ENCODE measurements around the gene MRPL41.

MRPL41 gene

DNA sequence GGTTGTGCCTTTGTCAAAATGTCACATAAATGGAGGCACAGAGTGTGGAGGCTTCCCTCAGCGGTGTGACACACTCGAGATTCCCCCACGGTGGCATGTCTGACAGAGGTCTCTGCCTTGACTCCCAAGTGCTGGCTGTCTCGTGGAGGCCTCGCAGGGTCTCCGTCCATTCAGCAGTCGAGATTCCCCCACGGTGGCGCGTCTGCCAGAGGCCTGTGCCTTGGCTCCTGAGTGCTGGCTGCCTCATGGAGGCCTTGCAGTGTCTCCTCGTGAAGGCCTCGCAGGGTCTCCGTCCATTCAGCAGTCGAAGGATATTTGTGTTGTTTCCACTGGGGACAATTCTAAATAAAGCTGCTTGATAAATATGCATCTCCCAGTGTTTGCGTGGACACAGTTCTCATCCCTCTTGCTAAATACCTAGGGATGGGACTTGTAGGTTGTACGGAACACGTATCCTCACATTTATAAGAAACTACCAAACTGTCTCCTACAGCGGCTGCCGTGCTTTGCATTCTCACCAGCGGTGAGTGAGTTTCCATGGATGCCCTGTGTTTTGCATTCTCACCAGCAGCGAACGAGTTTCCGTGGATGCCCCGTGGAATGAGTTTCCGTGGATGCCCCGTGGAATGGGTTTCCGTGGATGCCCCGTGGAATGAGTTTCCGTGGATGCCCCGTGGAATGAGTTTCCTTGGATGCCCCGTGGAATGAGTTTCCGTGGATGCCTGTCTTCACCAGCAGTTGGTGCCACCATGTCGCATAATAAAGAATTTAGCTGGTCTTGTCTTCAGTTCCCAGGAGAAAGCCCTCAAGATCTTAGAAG, 27.3 kb upstream of the MRPL41 start:
- TF ChIP-seq CTCF (IDR thresholded peaks at IDR 0.05; ENCODE audit: borderline replicate concordance, extremely low read depth, low read length, poor library complexity, severe bottlenecking) (no peak), EZH2 (IDR thresholded peaks at IDR 0.05; ENCODE audit: borderline replicate concordance, low read depth, low read length, severe bottlenecking) (no peak)
- H3K4me2 ChIP-seq (ENCODE audit: insufficient read depth, low read length): no peak overlapping the region
- no peaks in the 10 kb centered on the region for H3K4me1 ChIP-seq (ENCODE audit: insufficient read depth, low read length)
- no peaks in the 10 kb centered on the region for H3K36me3 ChIP-seq (ENCODE audit: insufficient read depth, low read length)
- H3K79me2 ChIP-seq (ENCODE audit: insufficient read depth, low read length): no peaks in the 10 kb centered on the region
- no peaks in the 10 kb centered on the region for H3K27me3 ChIP-seq (ENCODE audit: insufficient read depth, low read length, poor library complexity)
- no peak overlapping the region for H3K9ac ChIP-seq (ENCODE audit: low read depth, low read length)
- DNase-seq: no peak
- H2AFZ ChIP-seq (ENCODE audit: low read depth, low read length): no peak overlapping the region
- no peaks in the 10 kb centered on the region; the same call in 1 of the 2 replicates for H4K20me1 ChIP-seq (ENCODE audit: insufficient read depth, low read length)
- no peak overlapping the region for H3K27ac ChIP-seq (ENCODE audit: low read length)
- no peak overlapping the region for H3K4me3 ChIP-seq (ENCODE audit: low read depth in 1 of 2, low read length in 2 of 2)
- no peaks in the 10 kb centered on the region for H3K9me3 ChIP-seq (ENCODE audit: insufficient read depth, low read length, severe bottlenecking)
- no peak for ATAC-seq (ENCODE audit: insufficient read depth, low read depth)

DNA sequence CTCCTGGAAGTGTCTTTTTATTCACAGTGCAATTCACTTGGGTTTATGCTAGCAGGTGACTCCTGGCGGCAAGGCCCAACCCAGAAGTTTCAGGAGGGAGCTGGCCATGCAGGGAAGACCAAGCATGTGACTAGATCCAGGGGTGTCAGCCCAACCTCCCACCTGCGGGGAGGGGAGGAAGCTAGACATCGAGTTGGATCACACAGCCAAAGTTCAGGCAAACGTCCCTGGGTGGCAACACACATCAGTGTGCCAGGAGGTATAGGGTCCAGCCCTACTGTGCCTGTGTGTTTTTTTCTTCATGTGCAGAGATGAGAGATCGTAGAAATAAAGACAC, 26.7 kb upstream of the MRPL41 start:
- no peak overlapping the region for H3K27ac ChIP-seq (ENCODE audit: low read length)
- H2AFZ ChIP-seq (ENCODE audit: low read depth, low read length): no peak overlapping the region
- no peak overlapping the region for H3K9ac ChIP-seq (ENCODE audit: low read depth, low read length)
- ATAC-seq (ENCODE audit: insufficient read depth, low read depth): no peak
- no peaks in the 10 kb centered on the region for H3K9me3 ChIP-seq (ENCODE audit: insufficient read depth, low read length, severe bottlenecking)
- no peak for DNase-seq
- no peaks in the 10 kb centered on the region for H3K79me2 ChIP-seq (ENCODE audit: insufficient read depth, low read length)
- H3K4me3 ChIP-seq (ENCODE audit: low read depth in 1 of 2, low read length in 2 of 2): no peak overlapping the region
- H3K36me3 ChIP-seq (ENCODE audit: insufficient read depth, low read length): no peaks in the 10 kb centered on the region
- H3K4me2 ChIP-seq (ENCODE audit: insufficient read depth, low read length): no peak overlapping the region
- no peaks in the 10 kb centered on the region for H3K4me1 ChIP-seq (ENCODE audit: insufficient read depth, low read length)
- H3K27me3 ChIP-seq (ENCODE audit: insufficient read depth, low read length, poor library complexity): no peaks in the 10 kb centered on the region
- TF ChIP-seq CTCF (IDR thresholded peaks at IDR 0.05; ENCODE audit: borderline replicate concordance, extremely low read depth, low read length, poor library complexity, severe bottlenecking): no peak
- no peak for TF ChIP-seq EZH2 (IDR thresholded peaks at IDR 0.05; ENCODE audit: borderline replicate concordance, low read depth, low read length, severe bottlenecking)
- H4K20me1 ChIP-seq (ENCODE audit: insufficient read depth, low read length): no peaks in the 10 kb centered on the region; the same call in 1 of the 2 replicates

DNA sequence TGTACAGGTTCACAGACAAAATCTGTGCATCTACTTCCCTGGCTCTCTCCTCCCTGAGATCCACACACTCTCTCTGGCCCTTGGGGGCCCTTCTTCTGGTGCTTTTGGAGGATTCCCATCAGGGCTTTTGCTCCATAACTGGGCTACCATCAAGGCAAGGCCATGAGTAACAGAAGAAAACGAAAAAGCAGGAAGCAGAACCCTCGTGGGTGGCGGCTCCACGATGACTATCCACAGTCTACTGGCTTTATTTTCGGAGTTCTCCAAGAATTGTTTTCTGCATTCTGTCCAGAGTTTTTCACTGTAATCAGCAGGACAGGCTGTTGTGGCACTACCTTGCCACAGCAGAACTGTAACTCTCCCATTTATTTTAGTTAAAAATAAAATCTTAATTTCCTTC, 21.3 kb upstream of the MRPL41 start:
- Histone ChIP-seq H3K9ac (ENCODE audit: low read depth, low read length) (no peak overlapping the region), H2AFZ (ENCODE audit: low read depth, low read length) (no peak overlapping the region), H3K4me2 (ENCODE audit: insufficient read depth, low read length) (no peak overlapping the region), H3K4me3 (ENCODE audit: low read depth in 1 of 2, low read length in 2 of 2) (no peak overlapping the region), H3K27ac (ENCODE audit: low read length) (no peak overlapping the region), H3K36me3 (ENCODE audit: insufficient read depth, low read length) (no peaks in the 10 kb centered on the region), H3K9me3 (ENCODE audit: insufficient read depth, low read length, severe bottlenecking) (no peaks in the 10 kb centered on the region), H3K27me3 (ENCODE audit: insufficient read depth, low read length, poor library complexity) (no peaks in the 10 kb centered on the region), H3K79me2 (ENCODE audit: insufficient read depth, low read length) (no peaks in the 10 kb centered on the region), H4K20me1 (ENCODE audit: insufficient read depth, low read length) (peaks cover 6% of the 10 kb centered on the region), H3K4me1 (ENCODE audit: insufficient read depth, low read length) (no peaks in the 10 kb centered on the region)
- DNase-seq (no peak), ATAC-seq (ENCODE audit: insufficient read depth, low read depth) (no peak)
- no peak for TF ChIP-seq CTCF (IDR thresholded peaks at IDR 0.05; ENCODE audit: borderline replicate concordance, extremely low read depth, low read length, poor library complexity, severe bottlenecking)
- no peak for TF ChIP-seq EZH2 (IDR thresholded peaks at IDR 0.05; ENCODE audit: borderline replicate concordance, low read depth, low read length, severe bottlenecking)
